Measurements from ENCODE around the gene ARSI.

ARSI gene

DNA sequence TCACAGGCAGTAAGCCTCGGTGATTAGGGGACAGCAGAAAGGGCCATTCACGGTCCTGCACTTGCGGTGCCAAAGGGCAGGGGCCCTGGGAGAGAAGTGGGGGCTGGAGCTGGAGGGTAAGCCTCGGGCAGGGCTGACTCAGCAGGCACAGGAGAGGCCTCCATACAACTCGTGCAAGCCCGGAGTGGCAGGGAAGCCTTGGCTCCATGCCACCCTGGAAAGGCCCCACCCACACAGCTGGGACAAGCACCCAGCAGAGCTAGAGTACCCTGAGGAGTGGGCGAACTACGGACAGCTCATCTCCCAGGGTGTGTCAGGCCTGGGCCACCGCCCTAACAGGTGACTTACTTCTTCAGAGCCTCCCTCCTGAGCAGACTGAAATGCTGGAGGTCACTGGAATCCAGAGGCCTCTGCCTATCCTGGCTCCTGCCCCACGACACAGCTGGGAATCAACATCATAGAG, 7.5 kb downstream of the ARSI start:
- no peak for DNase-seq (ENCODE audit: low read depth in 2 of 2, low spot score in 1 of 2)

DNA sequence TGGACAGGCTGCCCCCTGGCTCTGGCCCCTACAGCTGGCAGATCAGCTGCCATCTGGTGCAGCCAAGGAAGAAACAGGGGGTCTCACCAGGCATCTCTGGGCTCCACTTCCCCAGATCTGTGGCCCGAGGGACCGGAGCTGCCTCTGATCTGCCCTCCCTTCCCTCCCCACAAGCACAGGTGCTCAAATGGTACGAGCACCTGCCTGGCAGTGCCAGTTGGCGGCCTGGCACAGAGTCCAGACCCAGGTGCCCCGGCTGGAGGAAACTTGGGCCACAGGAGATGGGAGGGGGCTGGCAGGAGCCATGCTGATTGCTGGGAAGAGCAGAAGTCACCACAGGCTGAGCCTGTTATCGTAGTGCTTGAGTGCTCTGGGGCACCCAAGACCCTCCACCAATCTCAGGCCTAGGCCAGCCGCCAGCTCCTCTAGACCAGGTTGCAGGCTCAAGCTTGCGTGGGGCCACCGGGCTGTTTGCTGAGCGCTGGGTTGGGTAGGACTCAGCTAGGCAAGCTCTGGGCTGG, 8.1 kb downstream of the ARSI start:
- DNase-seq (ENCODE audit: low read depth in 2 of 2, low spot score in 1 of 2), result no peak

DNA sequence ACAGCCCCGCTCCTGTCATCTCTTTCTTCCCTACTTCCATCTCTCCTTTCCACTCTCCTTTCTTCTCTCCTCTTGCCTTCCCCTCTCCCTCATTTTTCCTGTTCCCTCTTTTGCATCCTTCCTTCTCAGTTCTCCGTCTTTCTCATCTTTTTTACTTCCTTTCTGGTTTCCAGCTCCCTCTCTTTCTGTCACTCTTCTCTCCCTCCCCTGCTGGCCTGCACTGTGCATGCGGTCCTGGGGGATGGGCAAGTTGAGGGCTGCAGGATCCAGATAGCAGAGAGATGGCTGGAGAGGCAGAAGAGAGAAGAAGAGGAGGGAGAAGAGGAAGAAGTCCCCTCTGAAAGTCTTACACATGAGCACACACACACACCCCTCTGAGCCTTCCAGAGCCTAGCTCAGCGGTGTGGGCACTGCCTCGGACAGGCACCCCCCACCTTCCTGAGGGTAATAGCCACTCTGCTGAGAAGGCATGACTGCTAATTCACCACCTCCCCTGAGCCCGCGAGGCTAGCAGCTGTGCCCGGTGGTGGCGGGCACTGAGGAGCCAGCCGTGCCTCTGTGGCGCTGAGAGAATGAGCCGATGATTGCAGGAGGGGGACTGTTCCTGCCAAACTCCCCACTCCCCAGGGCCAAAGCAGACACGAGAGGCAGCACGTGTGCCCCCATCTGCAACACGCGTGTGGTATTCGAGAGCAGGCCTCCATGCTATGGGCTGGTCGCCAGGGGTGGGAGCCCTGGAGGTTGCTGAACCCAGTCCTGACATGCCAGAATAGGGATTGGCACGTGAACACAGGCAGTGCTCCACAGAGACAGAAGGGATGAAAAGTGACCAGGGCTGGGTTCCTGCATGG, 9.4 kb downstream of the ARSI start:
- DNase-seq (ENCODE audit: low read depth in 2 of 2, low spot score in 1 of 2), result no peak

DNA sequence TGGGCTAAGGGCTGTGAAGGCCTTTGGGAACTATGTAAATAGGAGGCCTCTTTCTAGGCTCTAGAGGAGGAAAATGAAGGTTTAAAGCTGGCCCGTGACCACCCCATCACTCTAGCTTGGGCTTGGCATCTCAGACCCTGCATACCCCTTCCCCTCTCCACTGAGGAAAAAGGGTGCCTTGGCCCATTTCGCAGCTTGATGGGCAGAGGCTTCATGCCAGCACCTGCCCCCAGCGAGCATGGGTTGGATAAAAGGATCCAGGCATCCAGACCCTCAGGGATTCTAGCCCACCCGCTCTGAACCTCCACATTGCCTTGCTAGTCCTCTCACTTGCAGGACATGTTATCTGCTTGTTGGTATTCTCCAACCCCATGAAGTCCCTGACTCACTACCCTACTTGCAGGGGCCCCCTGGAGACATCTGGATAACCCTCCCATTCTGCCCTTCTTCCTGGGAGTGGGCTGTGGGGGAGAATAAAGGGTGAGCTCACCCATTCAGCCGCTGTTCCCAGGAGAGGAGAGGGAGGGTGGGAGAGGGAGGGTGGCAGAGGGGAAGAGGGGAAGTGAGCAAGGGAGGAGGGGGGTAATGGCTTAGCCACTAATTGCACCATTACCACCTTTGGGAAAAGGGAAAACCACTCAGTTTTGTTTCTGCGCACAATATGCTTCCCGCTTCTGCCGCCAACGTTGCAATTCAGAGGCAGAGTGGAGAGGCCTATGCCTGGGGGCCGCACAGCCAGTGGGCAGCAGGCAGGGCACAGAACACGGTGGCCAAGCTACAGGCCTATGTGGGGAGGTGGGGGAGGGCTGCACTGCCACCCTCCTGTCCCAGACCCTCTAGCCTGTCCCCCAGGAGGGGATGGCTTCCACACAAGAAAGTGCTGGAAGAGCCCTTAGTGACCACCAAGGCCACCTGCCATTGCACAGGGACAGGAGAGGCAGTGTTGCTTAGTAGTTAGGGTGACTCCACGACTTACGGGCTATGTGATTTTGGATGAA, 11.0 kb downstream of the ARSI start:
- no peak for DNase-seq (ENCODE audit: low read depth in 2 of 2, low spot score in 1 of 2)

DNA sequence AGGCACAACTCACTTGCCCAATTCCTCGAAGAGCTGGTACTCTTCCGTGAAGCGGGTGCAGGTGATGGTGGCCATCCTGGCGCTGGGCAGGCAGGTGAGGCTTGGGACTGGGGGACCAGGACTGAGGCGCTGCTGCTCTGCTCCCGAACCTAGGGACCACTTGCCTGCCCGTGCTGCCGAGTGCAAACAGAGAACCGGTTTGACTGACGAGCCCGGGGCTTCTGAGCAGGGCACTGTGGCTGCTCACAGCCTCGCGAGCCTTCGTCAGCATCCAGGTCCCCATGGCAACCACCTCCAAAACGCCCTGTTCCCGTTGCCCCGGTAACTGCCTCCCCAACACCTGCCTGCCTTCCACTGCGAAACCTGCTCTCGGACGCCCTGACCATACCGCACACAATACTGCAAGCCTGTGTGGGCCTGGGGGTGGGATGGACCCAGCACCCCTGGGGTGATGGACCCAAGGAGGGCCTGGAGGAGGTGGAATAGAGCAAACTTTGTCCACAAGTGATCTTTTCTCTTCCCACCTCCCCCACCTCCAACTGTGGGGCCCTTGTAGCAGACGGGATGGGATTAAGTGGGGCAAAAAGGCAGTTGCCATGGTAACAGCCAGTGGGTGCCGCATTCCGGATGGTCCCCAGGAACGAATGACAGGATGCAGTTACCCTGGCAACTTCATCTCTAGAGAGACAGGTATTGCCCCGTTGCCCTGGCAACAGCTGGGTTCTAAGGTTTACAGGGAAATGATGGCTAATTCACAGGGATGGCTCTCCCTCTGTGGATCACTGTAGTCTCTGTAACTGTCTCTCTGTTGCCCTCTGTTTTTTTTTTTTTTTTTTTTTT, 12.9 kb downstream of the ARSI start, which contains the start of gene CAMK2A:
TSS of gene CAMK2A (minus strand) at position 223 of the 840 bp plus-strand sequence. CDS start at position 75, 148 bp downstream.
- no peak for DNase-seq (ENCODE audit: low read depth in 2 of 2, low spot score in 1 of 2)

DNA sequence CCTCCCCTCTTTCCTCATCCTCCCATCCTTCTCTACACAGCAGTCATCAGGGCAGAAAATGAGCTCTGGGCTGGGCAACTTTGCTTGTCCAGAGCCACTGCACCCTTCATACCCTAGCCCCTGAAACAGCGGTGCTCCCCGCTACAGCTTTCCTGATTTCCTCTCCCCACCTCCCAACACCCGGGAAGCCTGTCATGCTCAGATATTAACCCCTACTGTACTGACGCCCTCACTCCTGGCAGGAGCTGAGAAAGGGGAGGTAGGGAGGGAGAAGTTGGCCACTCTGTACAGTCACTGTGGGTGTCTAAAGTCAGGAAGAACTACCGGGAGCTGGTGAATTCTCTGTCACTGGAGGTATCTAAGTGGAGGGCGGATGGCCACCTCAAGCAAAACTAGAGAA, 13.9 kb downstream of the ARSI start:
- no peak for DNase-seq (ENCODE audit: low read depth in 2 of 2, low spot score in 1 of 2)

DNA sequence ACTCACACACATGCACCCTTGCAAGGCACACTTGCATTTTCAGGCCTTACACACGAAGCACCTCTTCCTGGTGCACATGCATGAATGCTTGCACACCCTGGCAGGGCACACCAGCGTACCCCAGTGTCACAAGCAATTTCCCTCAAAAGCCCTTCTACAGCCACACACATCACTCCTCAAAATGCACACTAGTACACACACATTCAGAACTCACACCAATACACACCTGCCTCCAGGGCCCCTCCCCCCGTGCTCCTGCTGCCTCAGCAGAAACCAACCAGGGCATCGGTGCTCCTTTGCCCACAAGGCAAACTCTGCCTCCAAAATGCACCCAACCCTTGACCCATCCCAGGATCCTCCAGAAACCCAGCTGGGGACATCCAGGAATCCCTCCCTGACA, 14.3 kb downstream of the ARSI start:
- DNase-seq (ENCODE audit: low read depth in 2 of 2, low spot score in 1 of 2), result no peak

DNA sequence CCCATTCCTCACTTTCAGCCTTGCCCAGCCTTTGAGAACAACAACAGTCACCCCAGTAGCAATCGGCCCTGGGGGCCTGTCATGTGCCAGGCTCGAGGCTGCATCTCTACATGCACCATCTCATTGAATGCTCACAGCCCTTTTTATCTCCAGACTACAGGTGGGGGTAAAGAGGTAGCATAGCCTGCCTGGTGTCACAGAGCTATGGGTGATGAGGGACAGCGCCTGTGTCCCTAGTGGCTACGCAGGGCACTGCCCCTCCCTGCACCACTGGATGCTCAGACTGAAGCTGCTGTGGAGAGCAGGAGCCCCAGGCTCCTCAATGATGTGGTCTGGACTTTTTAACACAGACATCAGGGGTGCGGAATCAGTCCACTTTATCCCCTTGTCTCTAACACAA, 15.9 kb downstream of the ARSI start:
- DNase-seq (ENCODE audit: low read depth in 2 of 2, low spot score in 1 of 2), result no peak

DNA sequence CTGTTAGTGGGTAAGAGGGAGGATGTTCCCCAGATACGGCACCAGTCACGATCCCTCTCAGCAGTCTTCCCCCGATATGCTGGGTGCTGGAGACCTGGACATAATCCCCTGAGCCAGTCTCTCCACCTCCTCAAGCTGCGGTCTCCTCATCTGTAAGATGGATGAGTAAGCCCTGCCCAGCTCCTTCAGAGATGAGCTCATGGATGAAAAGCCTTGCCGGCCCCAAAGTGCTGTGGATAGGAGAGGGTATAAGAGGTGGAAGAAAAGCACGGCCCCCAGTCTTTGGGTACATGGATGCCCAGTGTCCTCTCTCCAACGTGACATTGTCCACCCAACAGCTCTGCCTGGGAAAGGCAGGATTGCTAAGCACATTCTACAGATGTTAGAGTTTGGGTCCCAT, 17.6 kb downstream of the ARSI start:
- DNase-seq (ENCODE audit: low read depth in 2 of 2, low spot score in 1 of 2), result no peak

DNA sequence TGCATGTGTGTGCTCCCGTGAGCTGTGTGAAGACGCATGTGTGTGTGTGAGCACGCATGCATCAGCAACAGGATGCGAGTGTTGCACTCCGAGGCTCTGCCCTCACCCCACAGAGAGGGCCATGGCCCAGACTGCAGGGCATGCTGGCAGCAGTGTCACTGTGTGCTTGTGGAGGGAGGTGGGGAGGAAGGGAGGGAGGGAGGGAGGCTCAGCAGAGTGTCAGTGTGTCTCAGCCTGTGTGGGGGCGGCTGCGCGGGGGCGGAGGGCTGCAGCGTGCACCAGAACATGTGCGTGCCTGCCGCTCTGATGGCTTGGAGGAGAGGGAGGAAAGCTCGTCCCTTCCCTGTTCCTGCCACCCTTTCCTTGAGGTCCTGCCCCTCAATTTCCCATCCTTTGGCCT, 18.4 kb downstream of the ARSI start:
- DNase-seq (ENCODE audit: low read depth in 2 of 2, low spot score in 1 of 2), result no peak

DNA sequence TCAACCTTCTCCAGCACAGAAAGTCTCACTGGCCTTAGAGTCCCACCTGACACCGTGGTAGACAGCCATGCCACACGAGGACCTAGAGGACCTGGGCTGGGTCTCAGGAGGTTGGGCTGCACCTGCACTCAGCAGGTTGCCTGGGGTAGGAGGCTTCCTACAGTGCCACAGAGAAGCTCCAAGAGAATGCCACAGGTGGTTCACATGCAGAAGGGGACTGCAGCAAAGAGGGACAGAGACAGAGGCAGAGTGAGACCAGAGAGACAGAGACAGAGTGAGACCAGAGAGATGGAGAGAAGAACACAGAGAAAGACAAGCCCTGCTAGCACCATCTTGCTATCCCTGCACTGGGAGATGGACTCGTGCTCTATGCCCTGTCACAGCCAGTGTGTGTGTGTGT, 18.8 kb downstream of the ARSI start:
- no peak for DNase-seq (ENCODE audit: low read depth in 2 of 2, low spot score in 1 of 2)

DNA sequence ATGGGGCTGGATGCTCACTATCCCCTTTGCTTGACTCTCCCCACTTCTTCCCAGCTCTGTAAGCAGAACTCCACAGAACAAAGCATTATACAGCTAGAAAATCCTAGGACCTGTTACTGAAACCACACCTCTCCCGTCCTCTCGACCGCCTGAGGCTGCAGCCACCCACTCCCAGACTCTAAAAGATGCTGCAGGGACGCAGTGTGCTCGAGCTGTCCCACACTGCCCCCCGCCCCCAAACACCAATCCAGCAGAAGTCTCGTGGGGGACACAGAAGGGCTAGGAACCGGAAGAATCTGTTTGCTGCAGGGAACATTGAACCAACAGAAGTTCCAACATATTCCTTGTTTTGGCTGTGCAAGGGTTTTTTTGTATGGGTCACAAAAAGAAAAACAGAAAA, 20.7 kb downstream of the ARSI start:
- DNase-seq (ENCODE audit: low read depth in 2 of 2, low spot score in 1 of 2), result no peak

DNA sequence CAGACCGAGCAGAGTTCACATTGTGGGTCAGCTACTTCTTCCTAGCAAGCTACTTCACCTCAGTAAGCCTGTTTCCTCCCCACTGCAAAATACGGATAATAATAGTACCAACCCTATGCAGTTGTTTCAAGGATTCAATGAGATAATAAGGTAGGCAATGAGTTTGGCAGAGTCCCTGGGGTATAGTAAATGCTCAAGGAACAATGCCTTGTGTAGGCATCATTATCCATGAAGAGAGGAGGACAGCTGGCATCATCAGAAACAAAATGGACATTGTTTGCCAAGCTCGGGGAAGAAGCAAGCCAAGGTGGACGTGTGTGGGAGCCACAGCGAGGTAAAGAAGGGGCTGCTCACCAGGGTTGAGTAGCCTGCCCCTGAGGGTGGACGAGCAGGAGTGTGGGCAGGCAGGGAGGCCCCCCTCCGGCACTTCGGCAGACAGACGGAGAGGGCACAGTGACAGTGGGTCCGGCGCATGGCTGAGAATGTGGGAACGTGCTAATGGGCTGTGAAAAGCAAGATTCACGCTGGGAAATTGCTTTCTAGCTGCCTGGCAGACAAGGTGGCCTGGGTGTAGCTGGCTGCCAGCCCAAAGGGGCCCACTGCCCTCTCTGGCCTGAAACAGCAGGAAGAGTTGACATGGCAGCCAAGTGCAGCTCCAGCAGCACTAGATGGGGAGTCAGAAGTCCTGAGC, 23.2 kb downstream of the ARSI start:
- no peak for DNase-seq (ENCODE audit: low read depth in 2 of 2, low spot score in 1 of 2)

DNA sequence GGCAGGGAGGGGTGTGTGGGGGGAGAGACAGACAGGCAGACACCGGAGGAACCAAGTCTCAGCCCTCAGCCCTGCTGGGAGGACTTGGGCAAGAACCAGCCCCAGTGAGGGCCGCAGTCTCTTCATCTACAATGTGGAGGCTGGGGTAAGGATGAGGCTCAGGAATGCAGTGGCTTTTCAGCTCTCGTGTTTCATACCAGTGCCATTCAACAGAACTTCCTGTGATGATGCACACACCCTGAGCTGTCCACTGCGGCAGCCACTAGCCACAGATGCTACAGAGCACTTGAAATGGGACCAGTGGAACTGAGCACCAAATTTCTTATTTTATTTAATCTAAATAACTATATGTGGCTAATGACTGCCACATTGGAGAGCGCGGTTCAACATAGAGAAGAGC, 23.8 kb downstream of the ARSI start:
- no peak for DNase-seq (ENCODE audit: low read depth in 2 of 2, low spot score in 1 of 2)

DNA sequence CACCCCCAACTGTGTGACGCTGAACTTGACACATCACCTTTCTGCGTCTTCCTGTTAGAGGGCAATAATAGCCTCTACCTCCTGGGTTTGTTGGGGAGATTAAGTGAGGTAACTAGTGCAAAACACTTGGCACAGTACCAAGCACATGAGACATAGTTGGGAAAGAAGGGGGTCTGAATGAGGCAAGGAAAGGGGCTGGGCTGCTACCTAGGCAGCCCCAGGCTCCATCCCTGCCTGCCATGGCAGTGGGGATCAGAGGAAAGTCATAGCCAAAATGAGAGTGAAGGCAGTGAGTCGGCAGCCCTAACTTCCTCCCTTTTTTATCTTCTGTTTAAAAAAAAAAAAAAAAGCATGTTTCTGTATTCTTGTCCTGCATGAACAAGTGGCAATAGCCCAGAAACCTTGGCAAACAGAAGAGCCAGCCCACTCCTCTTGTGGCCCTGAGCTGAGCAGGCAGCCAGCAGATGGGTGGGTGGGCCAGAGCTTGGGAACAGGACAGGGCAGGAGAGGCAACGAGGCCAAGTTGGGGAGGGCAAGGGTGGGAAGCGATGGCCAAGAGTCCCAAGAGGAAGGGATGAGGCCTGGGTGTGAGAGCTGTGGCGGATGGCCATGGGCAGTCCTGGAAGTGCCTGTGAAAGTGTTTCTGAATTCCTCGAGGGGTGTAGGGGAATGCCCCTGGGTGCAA, 24.5 kb downstream of the ARSI start:
- no peak for DNase-seq (ENCODE audit: low read depth in 2 of 2, low spot score in 1 of 2)

DNA sequence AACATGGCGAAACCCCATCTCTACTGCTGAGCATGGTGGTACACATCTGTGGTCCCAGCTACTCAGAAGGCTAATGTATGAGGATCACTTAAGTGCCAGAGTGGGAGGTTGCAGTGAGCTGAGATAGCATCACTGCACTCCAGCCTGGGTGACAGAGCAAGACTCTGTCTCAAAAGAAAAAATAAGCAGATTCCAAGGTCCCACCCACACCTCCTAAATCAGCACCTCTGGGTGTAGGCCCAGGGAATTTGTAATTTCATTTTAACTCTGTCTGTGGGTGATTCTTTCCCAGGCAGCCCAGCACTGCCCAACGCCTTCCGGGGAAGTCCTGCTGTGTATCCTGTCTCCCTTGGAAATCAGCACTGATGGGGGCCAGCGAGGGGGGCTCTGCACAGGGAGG, 25.7 kb downstream of the ARSI start:
- no peak for DNase-seq (ENCODE audit: low read depth in 2 of 2, low spot score in 1 of 2)

DNA sequence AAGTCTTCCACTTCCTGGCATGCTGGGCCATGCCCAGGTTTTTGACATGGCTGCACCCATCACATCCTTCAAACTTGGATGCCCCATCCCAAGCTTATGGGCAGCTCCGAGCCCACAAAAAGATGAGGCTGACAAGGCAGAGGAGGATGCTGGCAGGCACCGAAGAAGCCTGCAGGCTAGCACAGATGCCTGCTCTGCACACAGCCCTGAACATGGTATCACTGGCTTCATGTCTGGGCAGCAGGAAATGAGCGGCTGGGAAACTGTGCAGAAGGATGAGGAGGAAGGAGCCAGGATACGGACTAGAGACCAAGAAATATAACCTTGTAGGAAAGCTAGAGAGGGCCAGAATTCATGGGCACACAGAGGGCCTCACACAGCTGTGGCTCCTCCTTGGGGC, 27.9 kb downstream of the ARSI start:
- no peak for DNase-seq (ENCODE audit: low read depth in 2 of 2, low spot score in 1 of 2)

DNA sequence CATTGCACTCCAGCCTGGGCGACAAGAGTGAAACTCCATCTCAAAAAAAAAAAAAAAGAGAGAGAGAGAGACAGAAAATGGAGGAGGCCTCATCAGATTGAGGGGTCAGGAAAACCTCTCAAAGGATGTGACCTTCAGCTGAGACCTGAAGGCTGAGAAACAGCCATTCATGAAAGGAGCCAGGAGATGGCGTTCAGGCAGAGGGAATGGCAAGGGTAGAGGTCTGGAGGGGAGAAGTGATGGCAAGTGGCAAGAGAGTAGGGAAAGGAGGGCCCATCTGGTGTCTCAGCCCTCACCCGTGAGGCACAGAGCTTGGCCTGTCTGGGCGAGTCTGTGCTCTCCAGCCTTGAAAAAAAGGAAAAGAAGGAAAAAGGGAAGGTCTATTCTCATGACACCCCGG, 30.2 kb downstream of the ARSI start:
- no peak for DNase-seq (ENCODE audit: low read depth in 2 of 2, low spot score in 1 of 2)

DNA sequence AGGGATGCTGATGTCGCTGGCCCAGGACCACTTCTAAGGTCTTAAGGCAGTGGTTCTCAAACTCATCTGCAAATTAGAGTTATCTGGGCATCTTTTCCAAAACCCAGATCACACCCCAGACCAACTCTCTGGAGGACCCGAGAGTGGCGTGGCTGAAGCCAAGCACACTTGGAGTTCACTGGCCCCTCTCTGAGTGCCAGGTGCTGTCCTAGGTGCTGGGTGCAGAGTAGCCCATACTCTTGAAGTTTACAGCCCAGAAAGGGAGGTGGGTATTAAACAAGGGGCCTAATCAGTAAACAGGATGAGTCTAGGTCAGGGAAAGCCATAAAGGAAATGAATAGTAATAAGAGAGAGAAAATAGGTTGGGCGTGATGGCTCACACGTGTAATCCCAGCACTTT, 30.8 kb downstream of the ARSI start:
- DNase-seq (ENCODE audit: low read depth in 2 of 2, low spot score in 1 of 2), result no peak

DNA sequence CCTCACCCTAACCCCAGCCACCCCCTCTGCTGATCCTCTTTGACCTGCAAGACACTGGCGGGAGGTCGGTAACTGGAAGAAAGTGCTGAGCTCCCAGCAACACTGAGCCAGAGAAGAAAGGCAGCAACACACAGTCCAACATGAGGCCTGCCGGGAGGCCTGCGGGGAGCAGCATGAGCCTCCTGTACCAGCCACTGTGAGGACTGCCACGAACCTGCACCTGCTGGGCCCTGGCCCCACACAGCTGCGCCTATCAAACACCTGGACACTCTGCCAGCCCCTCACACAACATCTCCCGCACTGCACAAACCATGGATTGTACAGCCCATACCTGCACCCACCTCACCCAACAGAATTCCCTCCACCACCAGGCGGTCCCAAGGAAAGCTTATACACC, 31.4 kb downstream of the ARSI start:
- no peak for DNase-seq (ENCODE audit: low read depth in 2 of 2, low spot score in 1 of 2)

Measured in stimulated activated CD8-positive, alpha-beta memory T cell treated with anti-CD3 and anti-CD28 coated beads, Interleukin-4, amount 100 ng/mL, for 4 hours (primary cell).